Measurements from ENCODE around the gene GP1BB. TPM values are rescaled to one million over a fixed set of nuclear protein-coding genes. Genes with fewer than 3 reads are reported as not detected.

GP1BB gene
- polyA plus RNA-seq, 1 of the 3 experiments (the other 2 are of a cell fraction), result 1.5 TPM

GRCh38 chr22:19738664-19739447 lies 15.5 kb downstream of the GP1BB start:
- H2AFZ ChIP-seq (ENCODE audit: low read depth), result no peak overlapping the region
- no peaks in the 10 kb centered on the region for H4K20me1 ChIP-seq (ENCODE audit: insufficient read depth)
- no peak for TF ChIP-seq NFIC (IDR thresholded peaks at IDR 0.05; ENCODE audit: borderline replicate concordance)
- TF ChIP-seq FOXJ3 (CRISPR knock-in tag; IDR thresholded peaks at IDR 0.05), result no peak
- TF ChIP-seq TEAD4 (IDR thresholded peaks at IDR 0.05; ENCODE audit: borderline replicate concordance, insufficient read depth), result no peak
- TF ChIP-seq ZBTB33 (IDR thresholded peaks at IDR 0.05; ENCODE audit: borderline replicate concordance, low read depth), result no peak
- no peak for TF ChIP-seq PBX3 (IDR thresholded peaks at IDR 0.05)
- TF ChIP-seq RAD21 (IDR thresholded peaks at IDR 0.05; ENCODE audit: low read length), result no peak
- TF ChIP-seq EP300 (IDR thresholded peaks at IDR 0.05; ENCODE audit: borderline replicate concordance in 1 of 2, low read depth in 1 of 2, low read length in 1 of 2), result no peak
- no peak for TF ChIP-seq SMC3 (IDR thresholded peaks at IDR 0.05; ENCODE audit: low read depth, low read length)
- TF ChIP-seq RXRA (IDR thresholded peaks at IDR 0.05; ENCODE audit: borderline replicate concordance, low read depth), result no peak
- TF ChIP-seq GATA2 (CRISPR knock-in tag; IDR thresholded peaks at IDR 0.05), result no peak
- no peak for TF ChIP-seq REST (IDR thresholded peaks at IDR 0.05; ENCODE audit: low read depth, low read length)
- no peak for TF ChIP-seq SIN3A (IDR thresholded peaks at IDR 0.05; ENCODE audit: borderline replicate concordance, low read depth, low read length)
- TF ChIP-seq USF2 (IDR thresholded peaks at IDR 0.05; ENCODE audit: borderline replicate concordance, low read depth, low read length), result no peak
- no peak for TF ChIP-seq TCF12 (IDR thresholded peaks at IDR 0.05)
- no peak for TF ChIP-seq TAF1 (IDR thresholded peaks at IDR 0.05; ENCODE audit: borderline replicate concordance, low read depth, low read length)
- TF ChIP-seq CHD2 (IDR thresholded peaks at IDR 0.05; ENCODE audit: low read length, partially characterized antibody), result no peak
- TF ChIP-seq NRF1 (IDR thresholded peaks at IDR 0.05; ENCODE audit: low read depth, low read length), result no peak
- TF ChIP-seq EZH2phosphoT487 (IDR thresholded peaks at IDR 0.05; ENCODE audit: borderline replicate concordance, low read depth), result no peak
- H3K9me3 ChIP-seq, result no peaks in the 10 kb centered on the region
- no peak for DNase-seq
- no peak overlapping the region for H3K4me3 ChIP-seq (ENCODE audit: low read depth in 2 of 2, low read length in 1 of 2)
- no peaks in the 10 kb centered on the region for H3F3A ChIP-seq (replicated peaks; ENCODE audit: insufficient read depth)
- no peaks in the 10 kb centered on the region for H3K9me2 ChIP-seq
- no peaks in the 10 kb centered on the region for H3K27me3 ChIP-seq (ENCODE audit: insufficient read depth)
- H3K9ac ChIP-seq, result no peak overlapping the region
- H3K36me3 ChIP-seq (replicated peaks in 1 of 2; ENCODE audit: control insufficient read depth in 1 of 2, insufficient read depth in 2 of 2, low read length in 1 of 2), result no peaks in the 10 kb centered on the region
- H3K79me2 ChIP-seq (ENCODE audit: insufficient read depth), result no peaks in the 10 kb centered on the region
- CTCF ChIA-PET, result interaction anchor here (0.8 to 1.3 kb wide), 2 partner anchors 138 to 171 kb away, joined by 3 to 6 read pairs; no protein-coding TSS in a partner anchor
- WGBS (ENCODE audit: low lambda C conversion rate), result 74% methylated on average over 22 of the region's 31 CpGs
- no peak overlapping the region for H3K4me2 ChIP-seq
- POLR2A ChIA-PET, result no interaction called here
- H3K27ac ChIP-seq (ENCODE audit: low read depth in 2 of 2, low read length in 1 of 2), result no peak overlapping the region
- peaks cover 0 to 8% of the 10 kb centered on the region in 2 experiments; a peak in 1 of 4 replicates for H3K4me1 ChIP-seq (ENCODE audit: control insufficient read depth in 1 of 2, insufficient read depth in 2 of 2, low read depth in 1 of 2, low read length in 1 of 2)

Data from SK-N-SH (cell line).